Body of pancreas (tissue), 4 donors: ENCODE measurements around the gene EXOSC7. TPM values are rescaled to one million over a fixed set of nuclear protein-coding genes. Genes with fewer than 3 reads are reported as not detected.

Experiments
- ATAC-seq: fragments of 150-250 bp; one replicate; pipeline ENCODE4 v1.9.1; 2016
- DNase-seq, 4 donors: peaks; one replicate each; pipeline ENCODE4 v3.0.0-alpha.2; 2019
- H3K27ac ChIP-seq, 4 donors: fragments of 200-600 bp; sonication (generic); 1 replicate in 3 of 4; 2 replicates in 1 of 4; pipeline versions ENCODE4 v1.5.1 to v1.6.1; 2016 to 2019; ENCODE audit warnings: mild to moderate bottlenecking in 1 of 4, mixed read lengths in 1 of 4, moderate library complexity in 1 of 4
- H3K27me3 ChIP-seq, 2 donors: fragments of 200-600 bp; sonication (generic); one replicate each; pipeline ENCODE4 v1.6.0; 2016; ENCODE audit warnings: mild to moderate bottlenecking in 1 of 2
- H3K36me3 ChIP-seq, 2 donors: fragments of 200-600 bp; sonication (generic); replicated peaks in 1 of 2; 2 replicates each; pipeline ENCODE4 v1.5.1; 2016; ENCODE audit warnings: low read depth in 2 of 2; ENCODE audit not compliant: insufficient read depth in 1 of 2
- H3K4me1 ChIP-seq: fragments of 200-600 bp; sonication (generic); one replicate; pipeline ENCODE4 v1.6.0; 2016
- H3K4me3 ChIP-seq, 2 donors: fragments of 200-600 bp; sonication (generic); 1 replicate in 1 of 2; 2 replicates in 1 of 2; pipeline ENCODE4 v1.5.1; 2016 to 2019
- H3K9me3 ChIP-seq, 3 donors: fragments of 200-600 bp; sonication (generic); 1 replicate in 2 of 3; 2 replicates in 1 of 3; pipeline ENCODE4 v1.5.1; 2016
- CTCF ChIP-seq, 7 experiments: fragments of 450-650 bp in 4 of 7; fragments of 200-600 bp in 3 of 7; sonication (generic) in 3 of 7; IDR thresholded peaks; one replicate each; pipeline ENCODE4 v1.5.1; 2016 to 2019; ENCODE audit warnings: antibody characterized with exemption in 7 of 7
- POLR2A ChIP-seq, 3 donors: fragments of 450-650 bp; IDR thresholded peaks; one replicate each; pipeline ENCODE4 v1.6.1; 2016; ENCODE audit warnings: antibody characterized with exemption in 3 of 3, mild to moderate bottlenecking in 2 of 3
- WGBS, 2 donors: methylation state at CpG; one replicate each; pipeline ENCODE4 v1.1.5; 2017; 5-methylcytosine and 5-hydroxymethylcytosine counted together
- intact Hi-C: fragments of 100-400 bp; cut with DNase I; formaldehyde crosslinking; loops from one replicate; pipeline ENCODE4 v1.15.1; 2023
- total RNA-seq, 2 donors: library from RNA; depleted of rRNA; stranded (reverse); fragments of >200 nt; gene quantifications; one replicate each; pipeline ENCODE4 v1.1.0, GENCODE V29; 2016

Gene EXOSC7
- total RNA-seq, 2 donors from 2014 or later = 18.2 to 33.6 TPM

DNA sequence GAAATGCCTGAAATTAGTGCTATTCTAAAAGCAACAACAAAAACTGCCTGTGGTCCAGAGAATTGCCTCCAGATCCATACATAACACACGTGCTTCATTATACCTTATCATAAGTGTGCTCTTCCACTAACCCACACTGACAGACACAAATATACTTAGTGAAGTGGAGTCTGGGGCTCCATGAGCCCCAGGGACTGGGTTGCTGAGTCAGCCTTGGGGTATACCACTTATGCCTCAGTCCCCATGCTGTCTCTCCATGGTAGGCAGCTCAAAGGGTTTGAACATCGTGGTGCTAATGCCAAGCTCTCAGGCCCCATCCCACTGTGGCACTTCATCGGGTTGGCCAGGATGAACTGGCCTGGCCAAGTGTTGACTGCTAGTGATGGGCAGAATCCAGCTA, 10.9 kb upstream of the EXOSC7 start:
- Histone ChIP-seq H3K27ac (no peak overlapping the region), H3K4me3 (no peak overlapping the region), H3K9me3 (no peaks in the 10 kb centered on the region), H3K36me3 (no peaks in the 10 kb centered on the region), H3K4me1 (no peaks in the 10 kb centered on the region), H3K27me3 (no peaks in the 10 kb centered on the region)
- intact Hi-C loops = no loop called here
- WGBS, 2 donors = 81 to 90% methylated on average over 2 to 3 of the region's 3 CpGs
- no peak for TF ChIP-seq CTCF (IDR thresholded peaks at IDR 0.05)
- no peak for TF ChIP-seq POLR2A (IDR thresholded peaks at IDR 0.05)
- ATAC-seq = no peak
- no peak for DNase-seq

DNA sequence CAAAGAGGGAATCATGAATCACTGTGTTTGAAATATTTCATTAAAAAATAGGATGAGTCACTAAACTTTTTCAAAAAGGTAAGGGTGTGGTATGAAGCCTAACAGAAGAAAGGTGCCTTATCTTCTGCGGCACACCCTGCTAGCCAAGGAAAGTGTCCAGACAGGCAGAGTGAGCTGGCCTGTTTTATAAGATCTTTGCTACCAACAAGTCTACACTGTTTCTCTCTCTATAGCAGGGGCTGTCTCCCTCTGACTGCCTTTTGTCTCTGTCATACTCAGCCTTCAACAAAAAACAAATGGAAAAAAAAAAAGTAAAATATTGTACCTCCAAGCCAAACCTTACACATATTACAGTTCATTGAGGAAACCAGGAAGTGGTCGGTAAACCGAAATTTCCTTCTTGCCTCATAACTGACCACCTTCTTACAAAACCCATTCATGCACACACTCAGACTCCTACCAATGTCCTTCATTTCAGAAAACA, 9.2 kb upstream of the EXOSC7 start:
- 69 to 75% methylated on average over 3 of the region's 3 CpGs for WGBS, 2 donors
- Histone ChIP-seq H3K4me3 (no peak overlapping the region), H3K36me3 (no peaks in the 10 kb centered on the region), H3K4me1 (peaks cover 6% of the 10 kb centered on the region), H3K9me3 (no peaks in the 10 kb centered on the region), H3K27me3 (no peaks in the 10 kb centered on the region), H3K27ac (no peak overlapping the region)
- ATAC-seq = no peak
- no peak for DNase-seq
- TF ChIP-seq POLR2A (IDR thresholded peaks at IDR 0.05) = no peak
- no peak for TF ChIP-seq CTCF (IDR thresholded peaks at IDR 0.05)
- intact Hi-C loops = no loop called here

DNA sequence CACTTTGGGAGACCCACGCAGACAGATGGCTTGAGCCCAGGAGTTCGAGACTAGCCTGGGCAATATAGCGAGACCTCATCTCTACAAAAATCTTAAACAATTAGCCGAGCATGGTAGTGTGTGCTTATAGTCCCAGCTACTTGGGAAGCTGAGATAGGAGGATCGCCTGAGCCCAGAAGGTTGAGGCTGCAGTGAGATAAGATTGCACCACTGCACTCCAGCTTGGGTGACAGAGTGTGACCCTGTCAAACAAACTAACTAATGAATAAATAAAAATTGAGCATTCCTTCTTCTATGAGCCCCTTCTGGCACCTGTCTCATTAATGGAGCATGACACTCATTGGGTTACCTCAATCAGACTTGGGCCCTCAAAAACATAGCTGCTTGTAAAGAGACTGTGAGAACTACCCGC, 7.6 kb upstream of the EXOSC7 start:
- ATAC-seq (no peak), DNase-seq (no peak)
- H3K4me3 ChIP-seq = no peak overlapping the region
- no peak for TF ChIP-seq CTCF (IDR thresholded peaks at IDR 0.05)
- no peak for TF ChIP-seq POLR2A (IDR thresholded peaks at IDR 0.05)
- no peak overlapping the region for H3K27ac ChIP-seq
- H3K27me3 ChIP-seq = no peaks in the 10 kb centered on the region
- no peaks in the 10 kb centered on the region for H3K36me3 ChIP-seq
- intact Hi-C loops = no loop called here
- no peaks in the 10 kb centered on the region for H3K9me3 ChIP-seq
- H3K4me1 ChIP-seq = peaks cover 6% of the 10 kb centered on the region
- WGBS, 2 donors = 84 to 88% methylated on average over 6 of the region's 6 CpGs

GRCh38 chr3:44969154-44969827, 6.8 kb upstream of the EXOSC7 start:
- ATAC-seq = no peak
- Histone ChIP-seq H3K27me3 (no peaks in the 10 kb centered on the region), H3K4me1 (peaks cover 8% of the 10 kb centered on the region), H3K27ac (no peak overlapping the region), H3K36me3 (no peaks in the 10 kb centered on the region), H3K9me3 (no peaks in the 10 kb centered on the region), H3K4me3 (no peak overlapping the region)
- 67 to 78% methylated on average over 5 of the region's 5 CpGs for WGBS, 2 donors
- no peak for DNase-seq
- intact Hi-C loops = no loop called here
- TF ChIP-seq CTCF (IDR thresholded peaks at IDR 0.05) (no peak), POLR2A (IDR thresholded peaks at IDR 0.05) (no peak)

GRCh38 chr3:44969828-44970179, 6.2 kb upstream of the EXOSC7 start:
- no peak for DNase-seq
- H3K4me1 ChIP-seq = peaks cover 13% of the 10 kb centered on the region
- H3K27ac ChIP-seq = no peak overlapping the region
- intact Hi-C loops = no loop called here
- no peak overlapping the region for H3K4me3 ChIP-seq
- H3K9me3 ChIP-seq = no peaks in the 10 kb centered on the region
- H3K27me3 ChIP-seq = no peaks in the 10 kb centered on the region
- TF ChIP-seq CTCF (IDR thresholded peaks at IDR 0.05) (no peak), POLR2A (IDR thresholded peaks at IDR 0.05) (no peak)
- 61 to 80% methylated on average over 2 of the region's 2 CpGs for WGBS, 2 donors
- H3K36me3 ChIP-seq = no peaks in the 10 kb centered on the region
- no peak for ATAC-seq
